ENCODE results near the gene EPM2A. TPM values are rescaled to one million over a fixed set of nuclear protein-coding genes. Genes with fewer than 3 reads are reported as not detected.
A peak's percentile ranks its signal among the peaks of the same experiment; 100 is the strongest.

Gene EPM2A
- polyA plus RNA-seq, 2 of the 4 experiments (the other 2 are of a cell fraction) = 2.4 to 3.0 TPM

DNA sequence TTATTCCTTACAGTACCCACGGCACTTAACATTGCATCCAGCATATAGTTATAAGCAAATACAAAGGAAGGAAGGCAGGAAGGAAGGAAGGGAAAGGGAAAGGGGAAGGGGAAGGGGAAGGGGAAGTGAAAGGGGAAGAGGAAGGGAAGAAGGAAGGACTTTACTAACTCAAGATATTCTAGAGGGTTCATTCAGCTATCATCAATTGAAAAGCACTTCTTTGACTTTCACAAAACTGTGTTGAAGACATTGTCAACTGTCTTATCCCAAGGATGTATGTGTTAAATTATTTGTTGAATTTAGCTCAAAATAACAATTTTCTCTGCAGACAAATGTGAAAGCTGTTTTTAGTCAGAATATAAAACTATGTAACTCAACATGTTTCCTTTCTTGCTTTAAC, 87.7 kb downstream of the EPM2A start:
- TF ChIP-seq KDM1A (IDR thresholded peaks at IDR 0.05; ENCODE audit: low read depth) (no peak), POLR2A (IDR thresholded peaks at IDR 0.05; ENCODE audit: low read length) (no peak), EP300 (IDR thresholded peaks at IDR 0.05) (no peak), CBX2 (IDR thresholded peaks at IDR 0.05; ENCODE audit: borderline replicate concordance, low read depth) (no peak), RCOR1 (IDR thresholded peaks at IDR 0.05; ENCODE audit: low read depth, low read length) (no peak), SREBF2 (IDR thresholded peaks at IDR 0.05) (no peak), PHF8 (IDR thresholded peaks at IDR 0.05; ENCODE audit: borderline replicate concordance, low read depth) (no peak), SMC3 (IDR thresholded peaks at IDR 0.05) (no peak), CBX8 (IDR thresholded peaks at IDR 0.05) (no peak), ZSCAN20 (CRISPR knock-in tag; IDR thresholded peaks at IDR 0.05) (no peak), JUNB (IDR thresholded peaks at IDR 0.05) (no peak), GATA3 (IDR thresholded peaks at IDR 0.05; ENCODE audit: borderline replicate concordance) (no peak), ZNF302 (CRISPR knock-in tag; IDR thresholded peaks at IDR 0.05) (no peak)
- TF ChIP-seq, protein P1, sequence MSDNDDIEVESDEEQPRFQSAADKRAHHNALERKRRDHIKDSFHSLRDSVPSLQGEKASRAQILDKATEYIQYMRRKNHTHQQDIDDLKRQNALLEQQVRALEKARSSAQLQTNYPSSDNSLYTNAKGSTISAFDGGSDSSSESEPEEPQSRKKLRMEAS (IDR thresholded peaks at IDR 0.05) = no peak
- TF ChIP-seq, protein P2, sequence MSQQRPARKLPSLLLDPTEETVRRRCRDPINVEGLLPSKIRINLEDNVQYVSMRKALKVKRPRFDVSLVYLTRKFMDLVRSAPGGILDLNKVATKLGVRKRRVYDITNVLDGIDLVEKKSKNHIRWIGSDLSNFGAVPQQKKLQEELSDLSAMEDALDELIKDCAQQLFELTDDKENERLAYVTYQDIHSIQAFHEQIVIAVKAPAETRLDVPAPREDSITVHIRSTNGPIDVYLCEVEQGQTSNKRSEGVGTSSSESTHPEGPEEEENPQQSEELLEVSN (IDR thresholded peaks at IDR 0.05; ENCODE audit: borderline replicate concordance, low read depth) = no peak
- TF ChIP-seq, protein P3, sequence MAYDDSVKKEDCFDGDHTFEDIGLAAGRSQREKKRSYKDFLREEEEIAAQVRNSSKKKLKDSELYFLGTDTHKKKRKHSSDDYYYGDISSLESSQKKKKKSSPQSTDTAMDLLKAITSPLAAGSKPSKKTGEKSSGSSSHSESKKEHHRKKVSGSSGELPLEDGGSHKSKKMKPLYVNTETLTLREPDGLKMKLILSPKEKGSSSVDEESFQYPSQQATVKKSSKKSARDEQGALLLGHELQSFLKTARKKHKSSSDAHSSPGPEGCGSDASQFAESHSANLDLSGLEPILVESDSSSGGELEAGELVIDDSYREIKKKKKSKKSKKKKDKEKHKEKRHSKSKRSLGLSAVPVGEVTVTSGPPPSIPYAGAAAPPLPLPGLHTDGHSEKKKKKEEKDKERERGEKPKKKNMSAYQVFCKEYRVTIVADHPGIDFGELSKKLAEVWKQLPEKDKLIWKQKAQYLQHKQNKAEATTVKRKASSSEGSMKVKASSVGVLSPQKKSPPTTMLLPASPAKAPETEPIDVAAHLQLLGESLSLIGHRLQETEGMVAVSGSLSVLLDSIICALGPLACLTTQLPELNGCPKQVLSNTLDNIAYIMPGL (CRISPR knock-in tag; IDR thresholded peaks at IDR 0.05; ENCODE audit: borderline replicate concordance) = no peak
- H3K4me2 ChIP-seq = no peak overlapping the region
- WGBS (ENCODE audit: missing lambda C conversion rate) = 67% methylated on average over 1 of the region's 1 CpG
- no peaks in the 10 kb centered on the region for H3K4me1 ChIP-seq
- DNase-seq (ENCODE audit: low read depth in 1 of 2, low spot score in 1 of 2) = no peak
- H3K9me3 ChIP-seq = no peaks in the 10 kb centered on the region
- ATAC-seq = no peak
- H3K27ac ChIP-seq = no peak overlapping the region
- CTCF ChIA-PET = no interaction called here
- no peak overlapping the region for H3K4me3 ChIP-seq
- POLR2A ChIA-PET = no interaction called here
- FAIRE-seq = no peak

DNA sequence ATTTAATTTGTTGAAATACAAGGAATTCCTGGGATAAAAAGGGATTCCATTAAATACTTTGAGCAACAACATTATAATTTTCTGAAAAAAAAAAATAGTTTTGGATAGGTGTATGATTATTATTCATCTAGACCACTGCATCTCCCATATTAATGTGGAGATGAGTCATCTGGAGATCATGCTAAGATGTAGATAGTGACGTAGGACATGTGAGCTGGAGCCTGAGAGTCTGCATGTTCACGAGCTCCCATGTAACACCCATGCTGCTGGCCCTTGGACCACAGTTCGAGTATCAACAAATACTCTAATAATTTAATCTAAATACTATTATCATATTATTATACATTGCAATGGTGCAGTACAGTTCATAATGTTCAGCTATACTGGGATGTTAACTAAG, 91.6 kb downstream of the EPM2A start:
- Histone ChIP-seq H3K4me2 (no peak overlapping the region), H3K4me1 (no peaks in the 10 kb centered on the region), H3K27ac (no peak overlapping the region), H3K9me3 (no peaks in the 10 kb centered on the region), H3K4me3 (no peak overlapping the region)
- ATAC-seq (no peak), FAIRE-seq (no peak), DNase-seq (ENCODE audit: low read depth in 1 of 2, low spot score in 1 of 2) (no peak)
- WGBS (ENCODE audit: missing lambda C conversion rate) = 45% methylated on average over 3 of the region's 3 CpGs
- ChIA-PET POLR2A (no interaction called here), CTCF (interaction anchor here (2.0 kb wide), 1 partner anchor 10 kb away, joined by 7 read pairs; no protein-coding TSS in a partner anchor)
- TF ChIP-seq ZFP36 (IDR thresholded peaks at IDR 0.05; ENCODE audit: borderline replicate concordance, partially characterized antibody) = no peak
- no peak for TF ChIP-seq CBX2 (IDR thresholded peaks at IDR 0.05; ENCODE audit: borderline replicate concordance, low read depth)
- TF ChIP-seq EHF (CRISPR knock-in tag; IDR thresholded peaks at IDR 0.05) = no peak
- TF ChIP-seq MAZ (IDR thresholded peaks at IDR 0.05; ENCODE audit: borderline replicate concordance, low read depth, low read length) = no peak
- TF ChIP-seq, protein P2 (IDR thresholded peaks at IDR 0.05; ENCODE audit: borderline replicate concordance, low read depth) = no peak
- TF ChIP-seq NR3C1 (IDR thresholded peaks at IDR 0.05) = no peak

DNA sequence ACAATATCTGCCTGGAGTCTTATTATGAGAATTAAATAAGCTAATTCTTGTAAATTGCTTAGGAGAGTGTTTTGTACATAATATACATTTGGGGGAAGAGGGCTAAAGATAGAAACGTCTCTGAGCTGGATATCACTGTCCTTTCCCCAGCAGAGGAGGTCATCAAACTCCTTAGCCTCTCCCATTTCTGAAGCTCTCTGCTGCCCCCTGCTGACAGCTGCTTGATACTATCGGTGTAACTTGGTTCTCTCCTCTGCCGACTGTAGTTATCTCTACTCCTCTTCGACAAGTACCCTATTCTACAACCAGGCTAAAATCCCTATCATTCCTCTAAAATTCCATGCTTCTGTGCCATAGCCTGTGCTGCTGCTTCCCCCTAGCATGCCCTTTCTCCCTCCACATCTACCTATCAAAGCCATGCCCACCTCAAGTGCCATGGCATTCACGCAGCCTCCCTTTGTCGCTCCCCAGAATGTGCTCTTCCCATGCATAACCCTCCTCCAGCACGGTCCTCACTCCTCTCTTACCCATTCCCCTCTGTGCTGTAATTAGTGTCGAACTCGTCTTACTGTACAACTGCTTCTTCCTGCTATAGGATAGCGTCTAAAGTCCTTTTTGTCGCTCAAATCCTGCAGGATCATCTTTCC, 101.2 kb downstream of the EPM2A start:
- ChIA-PET POLR2A (no interaction called here), CTCF (interaction anchor here (0.6 to 2.0 kb wide), 24 partner anchors 9 to 1052 kb away, joined by 3 to 13 read pairs (median 3); no protein-coding TSS in a partner anchor)
- ATAC-seq (peak; percentile 94 to 96), DNase-seq (ENCODE audit: low read depth in 1 of 2, low spot score in 1 of 2) (peak; percentile 36 to 66), FAIRE-seq (no peak)
- H3K4me2 ChIP-seq = no peak overlapping the region
- 43% methylated on average over 11 of the region's 11 CpGs for WGBS (ENCODE audit: missing lambda C conversion rate)
- H3K4me1 ChIP-seq = no peaks in the 10 kb centered on the region
- TF ChIP-seq KDM5A (IDR thresholded peaks at IDR 0.05) (no peak), PHF8 (IDR thresholded peaks at IDR 0.05; ENCODE audit: borderline replicate concordance, low read depth) (no peak), SMC3 (IDR thresholded peaks at IDR 0.05) (peak; percentile 69), HOXA7 (CRISPR knock-in tag; IDR thresholded peaks at IDR 0.05) (no peak), GATA3 (IDR thresholded peaks at IDR 0.05; ENCODE audit: borderline replicate concordance) (no peak), RAD21 (conservative IDR thresholded peaks at IDR 0.05 in 1 of 2, IDR thresholded peaks at IDR 0.05 in 1 of 2) (peak; percentile 78), NFE2L2 (conservative IDR thresholded peaks at IDR 0.05; ENCODE audit: low read length) (no peak), EHMT2 (IDR thresholded peaks at IDR 0.05; ENCODE audit: low read depth) (no peak), HOXB5 (CRISPR knock-in tag; IDR thresholded peaks at IDR 0.05) (no peak)
- TF ChIP-seq, protein P4, sequence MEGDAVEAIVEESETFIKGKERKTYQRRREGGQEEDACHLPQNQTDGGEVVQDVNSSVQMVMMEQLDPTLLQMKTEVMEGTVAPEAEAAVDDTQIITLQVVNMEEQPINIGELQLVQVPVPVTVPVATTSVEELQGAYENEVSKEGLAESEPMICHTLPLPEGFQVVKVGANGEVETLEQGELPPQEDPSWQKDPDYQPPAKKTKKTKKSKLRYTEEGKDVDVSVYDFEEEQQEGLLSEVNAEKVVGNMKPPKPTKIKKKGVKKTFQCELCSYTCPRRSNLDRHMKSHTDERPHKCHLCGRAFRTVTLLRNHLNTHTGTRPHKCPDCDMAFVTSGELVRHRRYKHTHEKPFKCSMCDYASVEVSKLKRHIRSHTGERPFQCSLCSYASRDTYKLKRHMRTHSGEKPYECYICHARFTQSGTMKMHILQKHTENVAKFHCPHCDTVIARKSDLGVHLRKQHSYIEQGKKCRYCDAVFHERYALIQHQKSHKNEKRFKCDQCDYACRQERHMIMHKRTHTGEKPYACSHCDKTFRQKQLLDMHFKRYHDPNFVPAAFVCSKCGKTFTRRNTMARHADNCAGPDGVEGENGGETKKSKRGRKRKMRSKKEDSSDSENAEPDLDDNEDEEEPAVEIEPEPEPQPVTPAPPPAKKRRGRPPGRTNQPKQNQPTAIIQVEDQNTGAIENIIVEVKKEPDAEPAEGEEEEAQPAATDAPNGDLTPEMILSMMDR (IDR thresholded peaks at IDR 0.05) = peak; percentile 71
- TF ChIP-seq, protein P2 (IDR thresholded peaks at IDR 0.05; ENCODE audit: borderline replicate concordance, low read depth) = no peak
- H3K27ac ChIP-seq = no peak overlapping the region
- no peak overlapping the region for H3K4me3 ChIP-seq
- no peaks in the 10 kb centered on the region for H3K9me3 ChIP-seq

All from A549 (cell line).